ENCODE results near the gene TTC32. TPM values are rescaled to one million over a fixed set of nuclear protein-coding genes. Genes with fewer than 3 reads are reported as not detected.

Gene TTC32
- total RNA-seq, 1 donor from 2014 or later = 15.3 TPM

DNA sequence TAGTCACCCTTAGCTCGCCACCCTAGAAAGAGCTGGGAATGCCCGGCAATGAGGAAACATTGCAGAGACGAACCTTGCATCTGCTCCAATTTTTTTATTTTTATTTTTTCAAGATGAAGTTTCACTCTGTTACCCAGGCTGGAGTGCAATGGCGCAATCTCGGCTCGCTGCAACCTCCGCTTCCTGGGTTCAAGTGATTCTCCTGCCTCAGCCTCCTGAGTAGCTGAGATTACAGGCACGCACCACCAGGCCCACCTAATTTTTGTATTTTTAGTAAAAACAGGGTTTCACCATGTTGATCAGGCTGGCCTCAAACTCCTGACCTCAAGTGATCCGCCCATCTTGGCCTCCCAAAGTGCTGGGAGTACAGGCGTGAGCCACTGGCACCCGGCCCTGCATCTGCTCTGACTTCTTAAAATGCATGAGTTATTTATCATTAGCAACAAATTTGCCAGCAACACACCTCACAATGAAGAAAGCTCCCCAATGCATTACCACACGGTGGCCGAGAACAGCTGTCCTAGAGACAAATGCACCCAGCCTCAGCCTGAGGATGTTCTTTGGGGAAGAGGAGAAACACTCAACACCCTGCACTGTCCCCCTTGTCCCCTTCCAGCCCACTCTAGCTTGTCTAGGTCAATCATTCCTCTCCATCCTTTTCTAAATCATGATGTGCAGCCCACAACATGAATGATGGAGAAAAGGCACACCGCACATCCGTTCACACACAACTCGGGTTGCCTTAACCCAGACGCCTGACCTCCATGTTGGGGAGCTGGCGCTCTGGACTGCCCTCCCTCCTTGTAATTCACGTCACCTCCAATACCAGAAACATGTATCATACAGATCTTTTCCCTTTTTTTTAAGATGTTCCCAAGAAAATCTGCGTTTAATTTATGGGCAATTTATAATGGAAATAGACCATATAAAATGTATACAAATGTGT lies 46.9 kb downstream of the TTC32 start:
- TF ChIP-seq, protein P1, sequence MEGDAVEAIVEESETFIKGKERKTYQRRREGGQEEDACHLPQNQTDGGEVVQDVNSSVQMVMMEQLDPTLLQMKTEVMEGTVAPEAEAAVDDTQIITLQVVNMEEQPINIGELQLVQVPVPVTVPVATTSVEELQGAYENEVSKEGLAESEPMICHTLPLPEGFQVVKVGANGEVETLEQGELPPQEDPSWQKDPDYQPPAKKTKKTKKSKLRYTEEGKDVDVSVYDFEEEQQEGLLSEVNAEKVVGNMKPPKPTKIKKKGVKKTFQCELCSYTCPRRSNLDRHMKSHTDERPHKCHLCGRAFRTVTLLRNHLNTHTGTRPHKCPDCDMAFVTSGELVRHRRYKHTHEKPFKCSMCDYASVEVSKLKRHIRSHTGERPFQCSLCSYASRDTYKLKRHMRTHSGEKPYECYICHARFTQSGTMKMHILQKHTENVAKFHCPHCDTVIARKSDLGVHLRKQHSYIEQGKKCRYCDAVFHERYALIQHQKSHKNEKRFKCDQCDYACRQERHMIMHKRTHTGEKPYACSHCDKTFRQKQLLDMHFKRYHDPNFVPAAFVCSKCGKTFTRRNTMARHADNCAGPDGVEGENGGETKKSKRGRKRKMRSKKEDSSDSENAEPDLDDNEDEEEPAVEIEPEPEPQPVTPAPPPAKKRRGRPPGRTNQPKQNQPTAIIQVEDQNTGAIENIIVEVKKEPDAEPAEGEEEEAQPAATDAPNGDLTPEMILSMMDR (IDR thresholded peaks at IDR 0.05; ENCODE audit: partially characterized antibody, unreplicated experiment) = no peak
- DNase-seq = no peak
- Mint-ChIP-seq H3K27me3 (ENCODE audit: unreplicated experiment) (no peaks in the 10 kb centered on the region), H3K27ac (ENCODE audit: unreplicated experiment) (no peak overlapping the region), H3K9me3 (ENCODE audit: unreplicated experiment) (no peaks in the 10 kb centered on the region), H3K4me3 (ENCODE audit: unreplicated experiment) (no peak overlapping the region), H3K4me1 (ENCODE audit: low read depth, unreplicated experiment) (peaks cover 3% of the 10 kb centered on the region), H3K36me3 (ENCODE audit: unreplicated experiment) (no peaks in the 10 kb centered on the region)

DNA sequence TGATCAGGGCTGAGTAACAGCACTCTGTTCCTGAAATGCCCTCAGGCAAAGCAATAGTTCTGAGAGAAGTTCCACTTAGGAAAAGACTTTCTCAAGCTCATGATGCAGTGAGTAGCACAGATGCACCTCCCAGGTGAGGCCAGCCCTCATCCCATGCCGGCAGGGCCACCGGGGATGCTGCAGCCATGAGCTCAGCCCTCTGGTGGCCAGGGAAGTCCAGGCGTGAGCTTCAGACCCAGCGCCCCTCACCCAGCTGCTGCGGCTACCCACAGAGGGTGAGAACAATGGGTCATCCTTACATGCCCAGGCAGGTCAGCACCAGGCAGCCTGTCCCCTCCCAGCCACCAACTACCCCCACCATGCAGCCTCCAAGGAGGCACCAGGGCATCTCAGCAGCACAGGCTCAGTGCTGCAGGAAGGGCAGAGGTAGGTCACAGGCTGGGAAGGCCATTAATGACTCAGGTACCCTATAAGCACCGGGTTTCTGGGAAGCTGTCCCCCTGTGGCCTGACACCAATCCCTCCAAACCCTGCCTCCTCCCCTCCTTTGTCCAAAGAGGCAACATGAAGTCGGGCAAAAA lies 50.6 kb downstream of the TTC32 start:
- no peak overlapping the region for H3K4me3 Mint-ChIP-seq (ENCODE audit: unreplicated experiment)
- no peak for DNase-seq
- no peaks in the 10 kb centered on the region for H3K9me3 Mint-ChIP-seq (ENCODE audit: unreplicated experiment)

DNA sequence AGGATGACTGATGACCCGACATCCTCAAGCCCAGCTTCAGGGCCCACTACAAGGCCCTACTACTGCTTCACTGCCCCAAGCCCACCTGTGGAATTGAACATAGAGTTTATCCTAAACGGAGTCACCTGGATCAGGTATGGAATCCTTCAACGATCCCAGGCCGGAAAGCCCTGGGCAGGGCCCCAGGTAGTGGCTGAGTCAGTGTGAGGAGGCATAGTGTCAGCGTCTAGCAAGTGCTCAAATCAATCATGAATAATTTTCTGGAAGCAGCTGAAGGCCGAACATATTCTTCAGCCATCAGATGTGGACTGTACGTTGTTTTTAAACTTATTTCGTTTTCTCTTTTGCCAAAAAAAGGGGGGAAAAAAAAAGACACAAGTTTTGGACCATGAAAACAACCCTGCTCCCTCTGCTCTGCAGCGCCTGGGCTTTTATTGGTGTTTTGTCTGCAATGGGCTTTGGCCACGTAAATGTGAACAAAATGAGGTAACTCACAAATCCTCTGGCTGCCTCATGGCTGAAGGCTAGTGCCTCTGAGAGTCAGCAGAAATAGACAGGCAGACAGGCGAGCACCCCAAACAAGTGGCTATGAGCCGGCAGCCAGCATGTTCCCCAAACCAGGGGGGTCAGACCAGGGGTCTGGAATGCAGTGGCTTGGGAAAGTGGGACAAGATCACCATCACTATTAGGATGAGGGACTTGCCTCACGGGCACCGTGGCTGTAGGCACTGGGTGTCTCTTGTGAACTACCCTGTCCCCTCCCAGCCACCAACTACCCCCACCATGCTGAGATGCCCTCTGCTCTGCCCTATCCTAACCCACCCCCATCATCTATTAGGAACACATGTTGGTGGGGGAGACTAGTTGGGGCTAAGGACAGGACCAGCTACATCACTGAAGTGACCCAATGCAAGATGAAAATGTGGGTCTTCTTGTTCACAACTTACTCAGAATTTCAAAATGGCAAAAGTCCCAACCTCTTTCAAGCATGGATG lies 51.4 kb downstream of the TTC32 start:
- H3K27me3 Mint-ChIP-seq (ENCODE audit: unreplicated experiment) = no peaks in the 10 kb centered on the region
- TF ChIP-seq, protein P1 (IDR thresholded peaks at IDR 0.05; ENCODE audit: partially characterized antibody, unreplicated experiment) = no peak
- no peak overlapping the region for H3K4me3 Mint-ChIP-seq (ENCODE audit: unreplicated experiment)
- H3K9me3 Mint-ChIP-seq (ENCODE audit: unreplicated experiment) = no peaks in the 10 kb centered on the region
- no peaks in the 10 kb centered on the region for H3K36me3 Mint-ChIP-seq (ENCODE audit: unreplicated experiment)
- no peaks in the 10 kb centered on the region for H3K4me1 Mint-ChIP-seq (ENCODE audit: low read depth, unreplicated experiment)
- no peak overlapping the region for H3K27ac Mint-ChIP-seq (ENCODE audit: unreplicated experiment)
- no peak for DNase-seq

More for the DNA sequence above, 50.6 kb downstream of the TTC32 start:
- H3K36me3 Mint-ChIP-seq (ENCODE audit: unreplicated experiment) = no peaks in the 10 kb centered on the region
- no peaks in the 10 kb centered on the region for H3K4me1 Mint-ChIP-seq (ENCODE audit: low read depth, unreplicated experiment)
- H3K27me3 Mint-ChIP-seq (ENCODE audit: unreplicated experiment) = no peaks in the 10 kb centered on the region
- H3K27ac Mint-ChIP-seq (ENCODE audit: unreplicated experiment) = no peak overlapping the region
- TF ChIP-seq, protein P1 (IDR thresholded peaks at IDR 0.05; ENCODE audit: partially characterized antibody, unreplicated experiment) = no peak

DNA sequence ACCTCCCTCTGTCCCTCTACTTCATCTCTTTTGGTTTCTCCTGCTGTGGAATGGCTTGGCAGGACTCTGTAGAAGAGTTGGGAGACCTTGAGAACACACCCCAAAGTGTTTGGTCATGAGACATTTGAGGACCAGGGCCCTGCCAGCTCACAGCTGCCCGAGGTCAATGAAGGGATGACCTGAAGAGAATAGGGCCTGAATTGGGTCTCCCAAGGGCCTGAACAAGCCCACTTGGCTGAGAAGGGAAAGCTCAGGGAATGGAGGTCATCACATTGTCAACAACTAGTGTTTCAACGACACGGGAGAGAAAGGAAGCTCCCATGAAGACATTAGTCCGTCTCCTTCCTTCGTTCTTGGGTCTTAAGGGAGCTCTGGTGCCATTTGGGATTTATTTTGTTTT lies 52.8 kb downstream of the TTC32 start:
- H3K27me3 Mint-ChIP-seq (ENCODE audit: unreplicated experiment) = no peaks in the 10 kb centered on the region
- DNase-seq = no peak
- H3K27ac Mint-ChIP-seq (ENCODE audit: unreplicated experiment) = no peak overlapping the region
- no peaks in the 10 kb centered on the region for H3K9me3 Mint-ChIP-seq (ENCODE audit: unreplicated experiment)
- H3K4me3 Mint-ChIP-seq (ENCODE audit: unreplicated experiment) = no peak overlapping the region
- H3K36me3 Mint-ChIP-seq (ENCODE audit: unreplicated experiment) = no peaks in the 10 kb centered on the region
- H3K4me1 Mint-ChIP-seq (ENCODE audit: low read depth, unreplicated experiment) = no peaks in the 10 kb centered on the region
- TF ChIP-seq, protein P1 (IDR thresholded peaks at IDR 0.05; ENCODE audit: partially characterized antibody, unreplicated experiment) = no peak
